ENCODE measurements around the gene NTHL1. TPM values are rescaled to one million over a fixed set of nuclear protein-coding genes. Genes with fewer than 3 reads are reported as not detected.

Gene NTHL1
- total and polyA plus RNA-seq, 2 experiments from 2014 or later = 84.6 to 87.9 TPM

GRCh38 chr16:2028146-2028545 lies 19.5 kb downstream of the NTHL1 start (continued):
- TF ChIP-seq JUNB (IDR thresholded peaks at IDR 0.05; ENCODE audit: unreplicated experiment) (no peak), STAT1 (IDR thresholded peaks at IDR 0.05; ENCODE audit: unreplicated experiment) (no peak), CTCF (conservative IDR thresholded peaks at IDR 0.05; ENCODE audit: low read depth in 2 of 2) (no peak), POLR2AphosphoS5 (IDR thresholded peaks at IDR 0.05; ENCODE audit: low read depth) (no peak), NANOG (IDR thresholded peaks at IDR 0.05; ENCODE audit: borderline replicate concordance) (no peak)

- Histone ChIP-seq H3K27me3 (ENCODE audit: insufficient read depth) (peaks cover 36% of the 10 kb centered on the region), H4K20me1 (replicated peaks; ENCODE audit: insufficient read depth) (no peaks in the 10 kb centered on the region), H2AFZ (peak overlapping the region; percentile 72; the same call in 1 of the 2 replicates), H3F3A (replicated peaks; ENCODE audit: low read depth) (peaks cover 5% of the 10 kb centered on the region), H3K36me3 (ENCODE audit: insufficient read depth) (no peaks in the 10 kb centered on the region), H3K4me2 (peak overlapping the region; percentile 85), H3K4me3 (peak overlapping the region; percentile 60), H3K27ac (ENCODE audit: low read depth) (no peak overlapping the region), H3K9me2 (ENCODE audit: insufficient read depth) (no peaks in the 10 kb centered on the region), H3K79me2 (replicated peaks; ENCODE audit: insufficient read depth) (no peaks in the 10 kb centered on the region), H3K4me1 (ENCODE audit: insufficient read depth) (no peaks in the 10 kb centered on the region; the same call in 1 of the 2 replicates)
- no peak overlapping the region for H3K27ac Mint-ChIP-seq
- ATAC-seq (no peak), DNase-seq (ENCODE audit: low spot score) (no peak)
- TF ChIP-seq JUNB (IDR thresholded peaks at IDR 0.05; ENCODE audit: unreplicated experiment) = no peak
- no peak for TF ChIP-seq ETS1 (IDR thresholded peaks at IDR 0.05)
- no peak for TF ChIP-seq ZNF114 (CRISPR knock-in tag; IDR thresholded peaks at IDR 0.05)
- no peak for TF ChIP-seq CTCF (conservative IDR thresholded peaks at IDR 0.05; ENCODE audit: low read depth in 2 of 2)
- no peak for TF ChIP-seq ZNF331 (CRISPR knock-in tag; IDR thresholded peaks at IDR 0.05; ENCODE audit: low read depth)
- TF ChIP-seq STAT1 (IDR thresholded peaks at IDR 0.05; ENCODE audit: unreplicated experiment) = no peak
- no peak for TF ChIP-seq EZH2phosphoT487 (IDR thresholded peaks at IDR 0.05; ENCODE audit: unreplicated experiment)
- H3K27me3 Mint-ChIP-seq (ENCODE audit: insufficient read depth, low read depth, poor library complexity) = peaks cover 14% of the 10 kb centered on the region
- no peaks in the 10 kb centered on the region for H3K9me3 Mint-ChIP-seq
- H3K4me1 Mint-ChIP-seq = peaks cover 12% of the 10 kb centered on the region
- H3K36me3 Mint-ChIP-seq (ENCODE audit: low read depth) = peaks cover 3% of the 10 kb centered on the region; the same call in 1 of the 3 replicates
- H3K4me3 Mint-ChIP-seq = peak overlapping the region; percentile 81
Observed at GRCh38 chr16:2027024-2028010, 20.3 kb downstream of the NTHL1 start.

All from GM23338 (cell line).